ENCODE measurements around the gene SH3BP2. TPM values are rescaled to one million over a fixed set of nuclear protein-coding genes. Genes with fewer than 3 reads are reported as not detected.

The SH3BP2 gene
- polyA plus RNA-seq, 1 donor from 2014 or later = 87.9 TPM

DNA sequence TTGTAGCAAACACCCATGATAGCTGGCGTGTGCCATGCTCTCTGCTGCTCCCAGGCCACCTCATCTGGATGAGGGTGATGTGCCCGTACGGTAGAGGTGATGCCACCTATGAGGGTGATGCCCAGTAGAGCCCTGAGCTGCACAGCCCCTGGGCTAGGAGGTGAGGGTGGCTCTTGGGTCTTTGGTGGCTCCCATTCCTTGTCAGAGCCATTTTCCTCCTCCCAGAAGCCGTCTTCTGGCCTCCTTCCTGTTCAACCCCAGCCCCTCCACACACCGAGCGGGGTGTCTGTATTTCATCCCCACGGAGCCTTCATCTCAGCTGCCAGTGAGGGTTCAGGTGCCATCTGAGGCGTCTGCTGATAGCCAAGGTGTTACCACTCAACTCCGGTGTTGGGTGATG, 24.8 kb upstream of the SH3BP2 start:
- Histone ChIP-seq H3K4me2 (ENCODE audit: low read length) (no peak overlapping the region), H3K4me3 (ENCODE audit: low read length) (no peak overlapping the region), H3K9me2 (ENCODE audit: insufficient read depth, low read length) (no peaks in the 10 kb centered on the region), H3K9me3 (ENCODE audit: low read length) (no peaks in the 10 kb centered on the region), H3K27me3 (ENCODE audit: insufficient read depth, low read depth, low read length) (no peaks in the 10 kb centered on the region), H3K9ac (ENCODE audit: low read length) (no peak overlapping the region), H3F3A (ENCODE audit: insufficient read depth, low read length, poor library complexity, severe bottlenecking) (no peaks in the 10 kb centered on the region), H3K79me2 (replicated peaks; ENCODE audit: insufficient read depth, low read length) (no peaks in the 10 kb centered on the region), H3K27ac (ENCODE audit: low read length) (no peak overlapping the region), H4K20me1 (ENCODE audit: insufficient read depth) (no peaks in the 10 kb centered on the region), H2AFZ (ENCODE audit: low read depth, low read length) (no peak overlapping the region), H3K36me3 (ENCODE audit: insufficient read depth, low read length) (no peaks in the 10 kb centered on the region)
- TF ChIP-seq POLR2AphosphoS5 (IDR thresholded peaks at IDR 0.05) (no peak), RAD21 (conservative IDR thresholded peaks at IDR 0.05) (no peak), MXI1 (conservative IDR thresholded peaks at IDR 0.05; ENCODE audit: poor library complexity, severe bottlenecking) (no peak), SMC3 (conservative IDR thresholded peaks at IDR 0.05; ENCODE audit: poor library complexity) (no peak), EZH2 (IDR thresholded peaks at IDR 0.05; ENCODE audit: borderline replicate concordance, insufficient read depth, low read length, poor library complexity, severe bottlenecking) (no peak), TAF1 (IDR thresholded peaks at IDR 0.05; ENCODE audit: low read depth) (no peak), EP300 (conservative IDR thresholded peaks at IDR 0.05; ENCODE audit: poor library complexity, severe bottlenecking) (no peak)
- TF ChIP-seq, protein P1, sequence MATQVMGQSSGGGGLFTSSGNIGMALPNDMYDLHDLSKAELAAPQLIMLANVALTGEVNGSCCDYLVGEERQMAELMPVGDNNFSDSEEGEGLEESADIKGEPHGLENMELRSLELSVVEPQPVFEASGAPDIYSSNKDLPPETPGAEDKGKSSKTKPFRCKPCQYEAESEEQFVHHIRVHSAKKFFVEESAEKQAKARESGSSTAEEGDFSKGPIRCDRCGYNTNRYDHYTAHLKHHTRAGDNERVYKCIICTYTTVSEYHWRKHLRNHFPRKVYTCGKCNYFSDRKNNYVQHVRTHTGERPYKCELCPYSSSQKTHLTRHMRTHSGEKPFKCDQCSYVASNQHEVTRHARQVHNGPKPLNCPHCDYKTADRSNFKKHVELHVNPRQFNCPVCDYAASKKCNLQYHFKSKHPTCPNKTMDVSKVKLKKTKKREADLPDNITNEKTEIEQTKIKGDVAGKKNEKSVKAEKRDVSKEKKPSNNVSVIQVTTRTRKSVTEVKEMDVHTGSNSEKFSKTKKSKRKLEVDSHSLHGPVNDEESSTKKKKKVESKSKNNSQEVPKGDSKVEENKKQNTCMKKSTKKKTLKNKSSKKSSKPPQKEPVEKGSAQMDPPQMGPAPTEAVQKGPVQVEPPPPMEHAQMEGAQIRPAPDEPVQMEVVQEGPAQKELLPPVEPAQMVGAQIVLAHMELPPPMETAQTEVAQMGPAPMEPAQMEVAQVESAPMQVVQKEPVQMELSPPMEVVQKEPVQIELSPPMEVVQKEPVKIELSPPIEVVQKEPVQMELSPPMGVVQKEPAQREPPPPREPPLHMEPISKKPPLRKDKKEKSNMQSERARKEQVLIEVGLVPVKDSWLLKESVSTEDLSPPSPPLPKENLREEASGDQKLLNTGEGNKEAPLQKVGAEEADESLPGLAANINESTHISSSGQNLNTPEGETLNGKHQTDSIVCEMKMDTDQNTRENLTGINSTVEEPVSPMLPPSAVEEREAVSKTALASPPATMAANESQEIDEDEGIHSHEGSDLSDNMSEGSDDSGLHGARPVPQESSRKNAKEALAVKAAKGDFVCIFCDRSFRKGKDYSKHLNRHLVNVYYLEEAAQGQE (IDR thresholded peaks at IDR 0.05; ENCODE audit: borderline replicate concordance) = no peak
- TF ChIP-seq, protein P2, sequence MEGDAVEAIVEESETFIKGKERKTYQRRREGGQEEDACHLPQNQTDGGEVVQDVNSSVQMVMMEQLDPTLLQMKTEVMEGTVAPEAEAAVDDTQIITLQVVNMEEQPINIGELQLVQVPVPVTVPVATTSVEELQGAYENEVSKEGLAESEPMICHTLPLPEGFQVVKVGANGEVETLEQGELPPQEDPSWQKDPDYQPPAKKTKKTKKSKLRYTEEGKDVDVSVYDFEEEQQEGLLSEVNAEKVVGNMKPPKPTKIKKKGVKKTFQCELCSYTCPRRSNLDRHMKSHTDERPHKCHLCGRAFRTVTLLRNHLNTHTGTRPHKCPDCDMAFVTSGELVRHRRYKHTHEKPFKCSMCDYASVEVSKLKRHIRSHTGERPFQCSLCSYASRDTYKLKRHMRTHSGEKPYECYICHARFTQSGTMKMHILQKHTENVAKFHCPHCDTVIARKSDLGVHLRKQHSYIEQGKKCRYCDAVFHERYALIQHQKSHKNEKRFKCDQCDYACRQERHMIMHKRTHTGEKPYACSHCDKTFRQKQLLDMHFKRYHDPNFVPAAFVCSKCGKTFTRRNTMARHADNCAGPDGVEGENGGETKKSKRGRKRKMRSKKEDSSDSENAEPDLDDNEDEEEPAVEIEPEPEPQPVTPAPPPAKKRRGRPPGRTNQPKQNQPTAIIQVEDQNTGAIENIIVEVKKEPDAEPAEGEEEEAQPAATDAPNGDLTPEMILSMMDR (IDR thresholded peaks at IDR 0.05; ENCODE audit: poor library complexity, severe bottlenecking) = no peak

DNA sequence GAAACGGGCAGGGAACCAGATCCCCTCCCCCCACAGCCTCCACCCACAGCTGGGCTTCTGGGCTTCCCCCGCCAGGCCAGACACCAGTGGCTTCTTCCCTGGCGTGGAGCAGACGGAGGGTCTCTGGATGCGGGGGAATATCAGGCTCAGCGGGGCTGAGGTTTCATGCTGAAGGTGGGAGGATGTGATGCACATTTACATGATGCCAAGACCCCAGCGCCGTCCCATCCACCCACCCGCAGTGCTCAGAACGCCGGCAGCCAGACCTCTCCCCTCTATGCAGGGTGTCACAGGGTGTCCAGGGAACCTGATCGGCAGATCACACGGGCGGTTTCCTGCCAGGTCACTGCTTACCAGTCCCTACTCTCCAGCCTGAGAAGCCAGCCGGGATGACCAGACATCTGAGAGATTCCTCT, 24.0 kb upstream of the SH3BP2 start:
- Histone ChIP-seq H4K20me1 (ENCODE audit: insufficient read depth) (no peaks in the 10 kb centered on the region), H3K27me3 (ENCODE audit: insufficient read depth, low read depth, low read length) (no peaks in the 10 kb centered on the region), H3F3A (ENCODE audit: insufficient read depth, low read length, poor library complexity, severe bottlenecking) (no peaks in the 10 kb centered on the region), H3K79me2 (replicated peaks; ENCODE audit: insufficient read depth, low read length) (no peaks in the 10 kb centered on the region), H3K27ac (ENCODE audit: low read length) (no peak overlapping the region), H3K9ac (ENCODE audit: low read length) (no peak overlapping the region), H3K4me3 (ENCODE audit: low read length) (no peak overlapping the region), H3K4me2 (ENCODE audit: low read length) (no peak overlapping the region), H3K36me3 (ENCODE audit: insufficient read depth, low read length) (no peaks in the 10 kb centered on the region), H2AFZ (ENCODE audit: low read depth, low read length) (no peak overlapping the region), H3K9me3 (ENCODE audit: low read length) (no peaks in the 10 kb centered on the region), H3K9me2 (ENCODE audit: insufficient read depth, low read length) (no peaks in the 10 kb centered on the region)
- TF ChIP-seq POLR2AphosphoS5 (IDR thresholded peaks at IDR 0.05) = no peak
- TF ChIP-seq, protein P1 (IDR thresholded peaks at IDR 0.05; ENCODE audit: borderline replicate concordance) = no peak
- no peak for TF ChIP-seq TAF1 (IDR thresholded peaks at IDR 0.05; ENCODE audit: low read depth)
- TF ChIP-seq, protein P2 (IDR thresholded peaks at IDR 0.05; ENCODE audit: poor library complexity, severe bottlenecking) = no peak
- no peak for TF ChIP-seq SMC3 (conservative IDR thresholded peaks at IDR 0.05; ENCODE audit: poor library complexity)
- TF ChIP-seq EZH2 (IDR thresholded peaks at IDR 0.05; ENCODE audit: borderline replicate concordance, insufficient read depth, low read length, poor library complexity, severe bottlenecking) = no peak
- TF ChIP-seq RAD21 (conservative IDR thresholded peaks at IDR 0.05) = no peak
- no peak for TF ChIP-seq MXI1 (conservative IDR thresholded peaks at IDR 0.05; ENCODE audit: poor library complexity, severe bottlenecking)
- TF ChIP-seq EP300 (conservative IDR thresholded peaks at IDR 0.05; ENCODE audit: poor library complexity, severe bottlenecking) = no peak

All from neural cell (in vitro differentiated cells).